HepG2 (cell line): ENCODE measurements around the gene TMEM81. TPM values are rescaled to one million over a fixed set of nuclear protein-coding genes. Genes with fewer than 3 reads are reported as not detected.
A peak's percentile ranks its signal among the peaks of the same experiment; 100 is the strongest.

Experiments used
- CBFB ChIP-seq: sonication (generic); formaldehyde crosslinking; IDR thresholded peaks from 2 replicates; pipeline ENCODE4 v1.4.0; 2020; ENCODE audit warnings: missing genetic modification reagents
- DR1 ChIP-seq: sonication (generic); formaldehyde crosslinking; IDR thresholded peaks from 2 replicates; pipeline ENCODE4 v1.8.0; 2021; ENCODE audit warnings: mild to moderate bottlenecking, missing genetic modification reagents, inconsistent platforms
- EP300 ChIP-seq, 3 experiments: sonication (generic) in 1 of 3; formaldehyde crosslinking in 1 of 3; IDR thresholded peaks; 2 replicates each; pipeline versions ENCODE4 v1.5.1 to v1.6.1; 2011 to 2020; ENCODE audit warnings: low read depth in 2 of 3, low read length in 2 of 3, borderline replicate concordance in 1 of 3, improper control_type of control experiment in 1 of 3, mild to moderate bottlenecking in 1 of 3, missing genetic modification reagents in 1 of 3, moderate library complexity in 1 of 3
- FIP1L1 ChIP-seq: fragments of 200-400 bp; formaldehyde crosslinking; IDR thresholded peaks from 2 replicates; pipeline ENCODE4 v1.6.1; 2018; ENCODE audit warnings: low read depth, mild to moderate bottlenecking, low read length, moderate library complexity, borderline replicate concordance; ENCODE audit not compliant: insufficient read depth
- MTA1 ChIP-seq: sonication (generic); formaldehyde crosslinking; IDR thresholded peaks from 2 replicates; pipeline ENCODE4 v1.4.0; 2020; ENCODE audit warnings: missing genetic modification reagents, mild to moderate bottlenecking, borderline replicate concordance
- RARA ChIP-seq: IDR thresholded peaks from 2 replicates; pipeline ENCODE4 v1.6.1; 2016; ENCODE audit warnings: missing genetic modification reagents, missing compliant biosample characterization
- SMYD3 ChIP-seq: sonication (generic); formaldehyde crosslinking; IDR thresholded peaks from 2 replicates; pipeline ENCODE4 v1.8.1; 2023; ENCODE audit warnings: mild to moderate bottlenecking, missing genetic modification reagents
- SP2 ChIP-seq: sonication (generic); formaldehyde crosslinking; IDR thresholded peaks from 2 replicates; pipeline ENCODE4 v1.5.1; 2020; ENCODE audit warnings: mild to moderate bottlenecking, missing genetic modification reagents
- SSRP1 ChIP-seq: IDR thresholded peaks from 2 replicates; pipeline ENCODE4 v1.6.1; 2016; ENCODE audit warnings: control low read depth
- ZBTB1 ChIP-seq: sonication (generic); formaldehyde crosslinking; IDR thresholded peaks from 2 replicates; pipeline ENCODE4 v1.4.0; 2020; ENCODE audit warnings: missing genetic modification reagents, borderline replicate concordance
- ZNF136 ChIP-seq: sonication (generic); formaldehyde crosslinking; IDR thresholded peaks from 2 replicates; pipeline ENCODE4 v1.8.1; 2022; ENCODE audit warnings: low read depth, mild to moderate bottlenecking, moderate library complexity, missing genetic modification reagents
- ZNF510 ChIP-seq: sonication (generic); formaldehyde crosslinking; IDR thresholded peaks from 2 replicates; pipeline ENCODE4 v1.4.0; 2020; ENCODE audit warnings: low read depth, mild to moderate bottlenecking, missing genetic modification reagents
- ZZZ3 ChIP-seq: sonication (generic); formaldehyde crosslinking; IDR thresholded peaks from 2 replicates; pipeline ENCODE4 v1.4.0; 2020; ENCODE audit warnings: missing genetic modification reagents, mild to moderate bottlenecking, borderline replicate concordance
- polyA plus RNA-seq, 8 experiments: library from polyadenylated mRNA; depleted of rRNA in 3 of 8; stranded (reverse) in 7 of 8; unstranded in 1 of 8; fragments of >200 nt; fragmentation: Illumina TruSeq in 4 of 8; extraction: Trizol in 4 of 8; gene quantifications; 2 replicates each; pipeline versions ENCODE4 v1.2.1 to v1.2.3, GENCODE V29; 2011 to 2016; ENCODE audit warnings: low read depth in 4 of 8, missing spikeins in 1 of 8, mixed read lengths in 1 of 8; ENCODE audit not compliant: insufficient read depth in 1 of 8
- total RNA-seq, 5 experiments: library from RNA; depleted of rRNA; stranded (reverse); fragments of >200 nt; fragmentation: Illumina TruSeq; extraction: Trizol; gene quantifications; 2 replicates each; pipeline ENCODE4 v1.2.3, GENCODE V29; 2016; ENCODE audit warnings: low read depth in 1 of 5
- TF ChIP-seq, protein P1 (sequence below): sonication (generic); formaldehyde crosslinking; IDR thresholded peaks from 2 replicates; pipeline ENCODE4 v1.4.0; 2020; ENCODE audit warnings: missing genetic modification reagents, borderline replicate concordance
- TF ChIP-seq, protein P2 (sequence below): sonication (generic); formaldehyde crosslinking; IDR thresholded peaks from 2 replicates; pipeline ENCODE4 v1.8.0; 2022; ENCODE audit warnings: mild to moderate bottlenecking, missing genetic modification reagents, moderate library complexity
- TF ChIP-seq, protein P3 (sequence below): sonication (generic); formaldehyde crosslinking; IDR thresholded peaks from 2 replicates; pipeline ENCODE4 v1.4.0; 2020; ENCODE audit warnings: missing genetic modification reagents, borderline replicate concordance
- TF ChIP-seq, protein P4 (sequence below): sonication (generic); formaldehyde crosslinking; IDR thresholded peaks from 2 replicates; pipeline ENCODE4 v1.4.0; 2020; ENCODE audit warnings: missing genetic modification reagents
- TF ChIP-seq, protein P5 (sequence below): sonication (generic); formaldehyde crosslinking; IDR thresholded peaks from 2 replicates; pipeline ENCODE4 v1.4.0; 2020; ENCODE audit warnings: low read depth, mild to moderate bottlenecking, missing genetic modification reagents

The TMEM81 gene
- total and polyA plus RNA-seq, 2 of the 13 experiments (the other 11 are each of a cell fraction or from before 2014, with no cell fraction given): 1.1 TPM

DNA sequence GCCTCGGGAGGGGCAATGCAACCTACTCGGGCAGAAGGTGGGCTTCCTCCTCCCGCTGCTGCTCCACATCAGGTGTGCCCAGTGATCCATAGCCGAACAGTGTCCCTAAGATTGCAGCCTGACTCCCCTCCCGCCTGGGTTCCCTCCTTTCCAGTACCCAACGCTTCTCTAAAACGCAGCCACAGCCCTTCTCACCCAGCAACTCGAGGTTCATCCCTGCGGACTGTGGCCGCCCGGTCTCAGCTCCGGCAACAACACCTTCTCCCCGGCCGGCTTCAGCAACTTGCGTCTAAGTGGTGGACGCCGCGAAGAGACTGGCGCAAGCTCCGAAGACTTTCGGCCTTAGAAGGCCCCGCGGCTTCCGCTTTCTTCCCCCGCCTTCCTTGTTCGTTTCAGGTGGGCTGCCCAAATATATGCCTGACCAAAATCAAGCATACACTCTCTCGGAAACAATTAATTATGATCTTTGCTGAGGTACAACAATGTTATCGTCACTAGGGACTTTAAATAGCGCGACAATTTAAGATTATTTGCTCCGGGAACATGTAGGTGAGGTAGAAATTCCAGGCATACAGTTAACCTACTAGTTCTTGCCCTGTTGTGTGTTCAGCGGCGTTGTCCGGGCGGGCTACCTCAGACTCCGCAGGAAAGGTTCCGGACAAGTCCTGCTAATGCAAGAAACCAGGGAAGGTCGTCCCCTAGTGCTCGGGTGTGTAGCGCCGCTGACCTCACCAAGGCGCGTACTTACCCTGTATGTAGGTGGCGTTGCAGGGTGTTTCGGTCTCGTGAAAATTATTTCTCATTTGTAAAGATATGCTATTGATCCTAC lies 37.6 kb upstream of the TMEM81 start, which contains the start of gene RBBP5 (continued):
- TF ChIP-seq ZZZ3 (peak; percentile 96; the same call in 1 of the 2 replicates), ZBTB1 (CRISPR knock-in tag) (peak; percentile 71; the same call in 1 of the 2 replicates), DR1 (CRISPR knock-in tag) (peak; percentile 65), FIP1L1 (no peak), CBFB (peak; percentile 93), SSRP1 (CRISPR knock-in tag) (peak; percentile 99), ZNF136 (CRISPR knock-in tag) (peak; percentile 94; the same call in 1 of the 2 replicates), RARA (CRISPR knock-in tag) (peak; percentile 34; the same call in 1 of the 2 replicates), MTA1 (CRISPR knock-in tag) (no peak), SMYD3 (peak; percentile 93; the same call in 1 of the 2 replicates), ZNF510 (CRISPR knock-in tag) (no peak), SP2 (CRISPR knock-in tag) (no peak; the same call in 1 of the 2 replicates), EP300 (IDR thresholded peaks at IDR 0.05; ENCODE audit: low read depth in 2 of 2, low read length in 2 of 2) (peak; percentile 50 to 53; a peak in 2 of 4 replicates), EP300 (CRISPR knock-in tag; IDR thresholded peaks at IDR 0.05; ENCODE audit: borderline replicate concordance) (peak; percentile 75)
- TF ChIP-seq, protein P1, sequence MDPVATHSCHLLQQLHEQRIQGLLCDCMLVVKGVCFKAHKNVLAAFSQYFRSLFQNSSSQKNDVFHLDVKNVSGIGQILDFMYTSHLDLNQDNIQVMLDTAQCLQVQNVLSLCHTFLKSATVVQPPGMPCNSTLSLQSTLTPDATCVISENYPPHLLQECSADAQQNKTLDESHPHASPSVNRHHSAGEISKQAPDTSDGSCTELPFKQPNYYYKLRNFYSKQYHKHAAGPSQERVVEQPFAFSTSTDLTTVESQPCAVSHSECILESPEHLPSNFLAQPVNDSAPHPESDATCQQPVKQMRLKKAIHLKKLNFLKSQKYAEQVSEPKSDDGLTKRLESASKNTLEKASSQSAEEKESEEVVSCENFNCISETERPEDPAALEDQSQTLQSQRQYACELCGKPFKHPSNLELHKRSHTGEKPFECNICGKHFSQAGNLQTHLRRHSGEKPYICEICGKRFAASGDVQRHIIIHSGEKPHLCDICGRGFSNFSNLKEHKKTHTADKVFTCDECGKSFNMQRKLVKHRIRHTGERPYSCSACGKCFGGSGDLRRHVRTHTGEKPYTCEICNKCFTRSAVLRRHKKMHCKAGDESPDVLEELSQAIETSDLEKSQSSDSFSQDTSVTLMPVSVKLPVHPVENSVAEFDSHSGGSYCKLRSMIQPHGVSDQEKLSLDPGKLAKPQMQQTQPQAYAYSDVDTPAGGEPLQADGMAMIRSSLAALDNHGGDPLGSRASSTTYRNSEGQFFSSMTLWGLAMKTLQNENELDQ (CRISPR knock-in tag): 0 out of 2 replicates have a peak, but pooled peaks have one; percentile 72
- TF ChIP-seq, protein P2, sequence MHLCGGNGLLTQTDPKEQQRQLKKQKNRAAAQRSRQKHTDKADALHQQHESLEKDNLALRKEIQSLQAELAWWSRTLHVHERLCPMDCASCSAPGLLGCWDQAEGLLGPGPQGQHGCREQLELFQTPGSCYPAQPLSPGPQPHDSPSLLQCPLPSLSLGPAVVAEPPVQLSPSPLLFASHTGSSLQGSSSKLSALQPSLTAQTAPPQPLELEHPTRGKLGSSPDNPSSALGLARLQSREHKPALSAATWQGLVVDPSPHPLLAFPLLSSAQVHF (CRISPR knock-in tag): no peak
- TF ChIP-seq, protein P3, sequence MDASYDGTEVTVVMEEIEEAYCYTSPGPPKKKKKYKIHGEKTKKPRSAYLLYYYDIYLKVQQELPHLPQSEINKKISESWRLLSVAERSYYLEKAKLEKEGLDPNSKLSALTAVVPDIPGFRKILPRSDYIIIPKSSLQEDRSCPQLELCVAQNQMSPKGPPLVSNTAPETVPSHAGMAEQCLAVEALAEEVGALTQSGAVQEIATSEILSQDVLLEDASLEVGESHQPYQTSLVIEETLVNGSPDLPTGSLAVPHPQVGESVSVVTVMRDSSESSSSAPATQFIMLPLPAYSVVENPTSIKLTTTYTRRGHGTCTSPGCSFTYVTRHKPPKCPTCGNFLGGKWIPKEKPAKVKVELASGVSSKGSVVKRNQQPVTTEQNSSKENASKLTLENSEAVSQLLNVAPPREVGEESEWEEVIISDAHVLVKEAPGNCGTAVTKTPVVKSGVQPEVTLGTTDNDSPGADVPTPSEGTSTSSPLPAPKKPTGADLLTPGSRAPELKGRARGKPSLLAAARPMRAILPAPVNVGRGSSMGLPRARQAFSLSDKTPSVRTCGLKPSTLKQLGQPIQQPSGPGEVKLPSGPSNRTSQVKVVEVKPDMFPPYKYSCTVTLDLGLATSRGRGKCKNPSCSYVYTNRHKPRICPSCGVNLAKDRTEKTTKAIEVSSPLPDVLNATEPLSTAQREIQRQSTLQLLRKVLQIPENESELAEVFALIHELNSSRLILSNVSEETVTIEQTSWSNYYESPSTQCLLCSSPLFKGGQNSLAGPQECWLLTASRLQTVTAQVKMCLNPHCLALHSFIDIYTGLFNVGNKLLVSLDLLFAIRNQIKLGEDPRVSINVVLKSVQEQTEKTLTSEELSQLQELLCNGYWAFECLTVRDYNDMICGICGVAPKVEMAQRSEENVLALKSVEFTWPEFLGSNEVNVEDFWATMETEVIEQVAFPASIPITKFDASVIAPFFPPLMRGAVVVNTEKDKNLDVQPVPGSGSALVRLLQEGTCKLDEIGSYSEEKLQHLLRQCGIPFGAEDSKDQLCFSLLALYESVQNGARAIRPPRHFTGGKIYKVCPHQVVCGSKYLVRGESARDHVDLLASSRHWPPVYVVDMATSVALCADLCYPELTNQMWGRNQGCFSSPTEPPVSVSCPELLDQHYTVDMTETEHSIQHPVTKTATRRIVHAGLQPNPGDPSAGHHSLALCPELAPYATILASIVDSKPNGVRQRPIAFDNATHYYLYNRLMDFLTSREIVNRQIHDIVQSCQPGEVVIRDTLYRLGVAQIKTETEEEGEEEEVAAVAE: peak; percentile 81
- TF ChIP-seq, protein P4, sequence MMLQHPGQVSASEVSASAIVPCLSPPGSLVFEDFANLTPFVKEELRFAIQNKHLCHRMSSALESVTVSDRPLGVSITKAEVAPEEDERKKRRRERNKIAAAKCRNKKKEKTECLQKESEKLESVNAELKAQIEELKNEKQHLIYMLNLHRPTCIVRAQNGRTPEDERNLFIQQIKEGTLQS (CRISPR knock-in tag): peak; percentile 80
- TF ChIP-seq, protein P5, sequence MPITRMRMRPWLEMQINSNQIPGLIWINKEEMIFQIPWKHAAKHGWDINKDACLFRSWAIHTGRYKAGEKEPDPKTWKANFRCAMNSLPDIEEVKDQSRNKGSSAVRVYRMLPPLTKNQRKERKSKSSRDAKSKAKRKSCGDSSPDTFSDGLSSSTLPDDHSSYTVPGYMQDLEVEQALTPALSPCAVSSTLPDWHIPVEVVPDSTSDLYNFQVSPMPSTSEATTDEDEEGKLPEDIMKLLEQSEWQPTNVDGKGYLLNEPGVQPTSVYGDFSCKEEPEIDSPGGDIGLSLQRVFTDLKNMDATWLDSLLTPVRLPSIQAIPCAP (CRISPR knock-in tag): no peak
